Measurements from ENCODE around the gene TEX22.
A peak's percentile ranks its signal among the peaks of the same experiment; 100 is the strongest.

Gene TEX22

GRCh38 chr14:105447651-105448640 is 49.6 kb downstream of the TEX22 start:
- TF ChIP-seq CTCF (conservative IDR thresholded peaks at IDR 0.05) = no peak
- H3K27ac ChIP-seq = no peak overlapping the region; the same call in 1 of the 2 replicates

- TF ChIP-seq CTCF (conservative IDR thresholded peaks at IDR 0.05) = peak; percentile 85
- no peak overlapping the region; the same call in 1 of the 2 replicates for H3K27ac ChIP-seq
Observed at GRCh38 chr14:105448706-105449111, 50.4 kb downstream of the TEX22 start.

- no peak overlapping the region for H3K27ac ChIP-seq
- no peak for TF ChIP-seq CTCF (conservative IDR thresholded peaks at IDR 0.05)
Observed at GRCh38 chr14:105449276-105450122, 51.2 kb downstream of the TEX22 start.

GRCh38 chr14:105450123-105450505 is 51.8 kb downstream of the TEX22 start:
- no peak overlapping the region for H3K27ac ChIP-seq
- no peak for TF ChIP-seq CTCF (conservative IDR thresholded peaks at IDR 0.05)

GRCh38 chr14:105450864-105451720 is 52.8 kb downstream of the TEX22 start:
- no peak for TF ChIP-seq CTCF (conservative IDR thresholded peaks at IDR 0.05)
- no peak overlapping the region for H3K27ac ChIP-seq

GRCh38 chr14:105452963-105453362 is 54.6 kb downstream of the TEX22 start:
- TF ChIP-seq CTCF (conservative IDR thresholded peaks at IDR 0.05) = no peak
- H3K27ac ChIP-seq = no peak overlapping the region

Data from VCaP (cell line).